Measurements from ENCODE around the gene CDH4. TPM values are rescaled to one million over a fixed set of nuclear protein-coding genes. Genes with fewer than 3 reads are reported as not detected.

Gene CDH4
- total RNA-seq, 1 experiment from 2014 or later, result not detected

DNA sequence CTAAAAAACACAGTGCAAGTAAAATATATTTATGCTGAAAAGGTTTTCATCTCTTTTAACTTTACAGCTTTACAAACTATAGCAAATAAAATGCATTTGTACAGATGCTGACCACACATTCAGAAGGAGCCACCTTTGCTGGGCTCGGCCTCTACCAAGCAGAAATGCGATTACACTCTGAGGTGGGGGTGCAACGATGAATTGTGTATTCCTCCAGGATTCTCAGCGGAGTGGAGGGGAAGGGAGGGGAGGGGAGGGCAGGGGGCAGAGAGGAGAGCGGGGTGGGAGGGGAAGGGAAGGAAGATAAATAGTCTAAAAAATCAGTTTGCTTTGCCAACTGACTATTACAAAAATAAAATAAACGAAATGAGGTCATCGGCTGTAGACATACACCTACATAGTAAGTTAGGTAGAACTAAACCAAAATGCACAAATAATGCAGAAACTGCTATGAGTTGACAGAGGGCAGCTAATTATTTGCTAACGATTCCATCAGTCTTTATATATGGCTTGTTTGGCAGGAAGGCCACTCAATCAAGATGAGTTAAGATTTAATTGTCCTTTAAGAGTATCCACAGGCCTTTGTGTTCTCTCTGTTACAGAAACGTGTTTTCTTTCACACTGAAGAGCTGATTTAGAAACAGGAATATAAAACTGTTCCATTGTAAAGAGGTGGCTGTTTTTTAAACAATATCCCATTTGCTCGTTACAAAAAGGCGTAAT, 723.5 kb downstream of the CDH4 start:
- TF ChIP-seq, protein P1, sequence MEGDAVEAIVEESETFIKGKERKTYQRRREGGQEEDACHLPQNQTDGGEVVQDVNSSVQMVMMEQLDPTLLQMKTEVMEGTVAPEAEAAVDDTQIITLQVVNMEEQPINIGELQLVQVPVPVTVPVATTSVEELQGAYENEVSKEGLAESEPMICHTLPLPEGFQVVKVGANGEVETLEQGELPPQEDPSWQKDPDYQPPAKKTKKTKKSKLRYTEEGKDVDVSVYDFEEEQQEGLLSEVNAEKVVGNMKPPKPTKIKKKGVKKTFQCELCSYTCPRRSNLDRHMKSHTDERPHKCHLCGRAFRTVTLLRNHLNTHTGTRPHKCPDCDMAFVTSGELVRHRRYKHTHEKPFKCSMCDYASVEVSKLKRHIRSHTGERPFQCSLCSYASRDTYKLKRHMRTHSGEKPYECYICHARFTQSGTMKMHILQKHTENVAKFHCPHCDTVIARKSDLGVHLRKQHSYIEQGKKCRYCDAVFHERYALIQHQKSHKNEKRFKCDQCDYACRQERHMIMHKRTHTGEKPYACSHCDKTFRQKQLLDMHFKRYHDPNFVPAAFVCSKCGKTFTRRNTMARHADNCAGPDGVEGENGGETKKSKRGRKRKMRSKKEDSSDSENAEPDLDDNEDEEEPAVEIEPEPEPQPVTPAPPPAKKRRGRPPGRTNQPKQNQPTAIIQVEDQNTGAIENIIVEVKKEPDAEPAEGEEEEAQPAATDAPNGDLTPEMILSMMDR (conservative IDR thresholded peaks at IDR 0.05), result no peak
- no peak for TF ChIP-seq EZH2 (IDR thresholded peaks at IDR 0.05; ENCODE audit: low read depth)
- intact Hi-C loops (cut with micrococcal nuclease; ENCODE audit: unreplicated experiment), result no loop called here
- no peak overlapping the region for H3K27ac ChIP-seq
- H3K27me3 ChIP-seq (ENCODE audit: insufficient read depth, low read depth), result no peaks in the 10 kb centered on the region
- H3K9me2 ChIP-seq (ENCODE audit: insufficient read depth), result no peaks in the 10 kb centered on the region
- H2AFZ ChIP-seq, result no peak overlapping the region
- H3K4me3 ChIP-seq, result no peak overlapping the region
- H3K36me3 ChIP-seq (ENCODE audit: low read depth), result no peaks in the 10 kb centered on the region
- no peak overlapping the region for H3K4me2 ChIP-seq
- ChIA-PET CTCF (no interaction called here), POLR2A (ENCODE audit: unreplicated experiment) (no interaction called here)
- no peaks in the 10 kb centered on the region for H3K9me3 ChIP-seq (ENCODE audit: insufficient read depth, low read depth)
- H3K4me1 ChIP-seq (replicated peaks; ENCODE audit: insufficient read depth), result no peaks in the 10 kb centered on the region
- no peak for DNase-seq
- peaks cover 4% of the 10 kb centered on the region; the same call in 1 of the 2 replicates for H4K20me1 ChIP-seq (ENCODE audit: insufficient read depth)
- H3F3A ChIP-seq (ENCODE audit: insufficient read depth, low read depth), result no peaks in the 10 kb centered on the region
- no TSS peak for BruUV-seq (replicated peaks)
- H3K79me2 ChIP-seq (ENCODE audit: low read depth), result no peaks in the 10 kb centered on the region

DNA sequence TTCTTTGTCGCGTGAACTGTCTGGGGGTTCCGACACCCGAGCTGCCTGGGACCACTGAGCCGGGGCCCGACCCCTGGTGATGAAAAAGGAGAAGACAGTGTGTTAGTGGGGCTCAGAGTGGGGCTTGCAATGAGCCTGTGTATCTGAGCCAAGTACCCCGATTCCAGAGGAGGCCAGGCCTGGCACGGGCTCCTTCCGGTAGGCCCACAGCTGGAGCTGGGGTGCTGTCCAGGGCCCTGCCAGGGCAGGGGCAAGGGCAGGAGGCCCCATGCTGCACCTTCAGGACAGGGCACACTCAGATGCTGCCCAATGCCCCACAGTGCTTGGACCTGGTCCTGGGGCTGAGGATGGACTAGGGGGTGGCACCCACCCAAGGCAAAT, 724.2 kb downstream of the CDH4 start:
- no peaks in the 10 kb centered on the region for H3K4me1 ChIP-seq (replicated peaks; ENCODE audit: insufficient read depth)
- H2AFZ ChIP-seq, result no peak overlapping the region
- ChIA-PET CTCF (no interaction called here), POLR2A (ENCODE audit: unreplicated experiment) (no interaction called here)
- peaks cover 9% of the 10 kb centered on the region; the same call in 1 of the 2 replicates for H4K20me1 ChIP-seq (ENCODE audit: insufficient read depth)
- DNase-seq, result no peak
- no peak overlapping the region for H3K27ac ChIP-seq
- no peaks in the 10 kb centered on the region for H3K27me3 ChIP-seq (ENCODE audit: insufficient read depth, low read depth)
- no peaks in the 10 kb centered on the region for H3K9me3 ChIP-seq (ENCODE audit: insufficient read depth, low read depth)
- intact Hi-C loops (cut with micrococcal nuclease; ENCODE audit: unreplicated experiment), result no loop called here
- H3K9me2 ChIP-seq (ENCODE audit: insufficient read depth), result no peaks in the 10 kb centered on the region
- H3F3A ChIP-seq (ENCODE audit: insufficient read depth, low read depth), result no peaks in the 10 kb centered on the region
- no peak overlapping the region for H3K4me3 ChIP-seq
- H3K36me3 ChIP-seq (ENCODE audit: low read depth), result no peaks in the 10 kb centered on the region
- TF ChIP-seq, protein P1 (conservative IDR thresholded peaks at IDR 0.05), result no peak
- no peak for TF ChIP-seq EZH2 (IDR thresholded peaks at IDR 0.05; ENCODE audit: low read depth)
- H3K4me2 ChIP-seq, result no peak overlapping the region
- BruUV-seq (replicated peaks), result no TSS peak
- no peaks in the 10 kb centered on the region for H3K79me2 ChIP-seq (ENCODE audit: low read depth)

DNA sequence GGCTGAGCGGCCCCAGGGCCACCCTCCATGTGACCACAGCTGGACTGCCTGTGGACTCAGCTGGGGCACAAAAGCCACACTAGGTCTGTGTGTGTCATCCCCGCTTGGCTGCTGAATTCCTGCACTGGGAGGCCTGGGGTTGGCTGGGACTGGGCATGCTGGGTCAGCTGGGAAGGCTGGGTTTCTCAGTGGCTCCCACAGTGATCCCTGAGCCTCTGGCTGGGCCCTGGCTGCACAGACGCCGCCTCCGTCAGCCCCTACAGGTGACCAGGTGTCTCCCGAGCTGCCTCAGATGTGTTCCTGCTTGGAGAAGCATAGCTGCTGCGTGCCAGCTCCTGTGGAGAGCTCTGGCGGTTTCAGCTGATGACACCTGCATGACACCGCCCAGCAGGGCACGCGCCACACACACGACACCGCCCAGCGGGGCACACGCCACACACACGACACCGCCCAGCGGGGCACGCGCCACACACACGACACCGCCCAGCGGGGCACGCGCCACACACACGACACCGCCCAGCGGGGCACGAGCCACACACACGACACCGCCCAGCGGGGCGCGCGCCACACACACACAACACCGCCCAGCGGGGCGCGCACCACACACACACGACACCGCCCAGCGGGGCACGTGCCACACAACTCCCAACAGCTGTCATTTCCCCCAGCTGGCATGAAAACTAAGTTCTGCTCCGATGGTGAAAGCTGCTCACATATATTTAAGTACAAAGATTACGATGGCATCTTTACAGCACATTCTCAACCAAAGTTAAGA, 724.8 kb downstream of the CDH4 start:
- CTCF ChIA-PET, result no interaction called here
- no peaks in the 10 kb centered on the region for H3K36me3 ChIP-seq (ENCODE audit: low read depth)
- TF ChIP-seq, protein P1 (conservative IDR thresholded peaks at IDR 0.05), result no peak
- TF ChIP-seq EZH2 (IDR thresholded peaks at IDR 0.05; ENCODE audit: low read depth), result no peak

More for the DNA sequence above, 724.8 kb downstream of the CDH4 start:
- H3K79me2 ChIP-seq (ENCODE audit: low read depth), result no peaks in the 10 kb centered on the region
- no peak for DNase-seq
- H3K4me1 ChIP-seq (replicated peaks; ENCODE audit: insufficient read depth), result no peaks in the 10 kb centered on the region
- H3K9me2 ChIP-seq (ENCODE audit: insufficient read depth), result no peaks in the 10 kb centered on the region
- BruUV-seq (replicated peaks), result no TSS peak
- intact Hi-C loops (cut with micrococcal nuclease; ENCODE audit: unreplicated experiment), result no loop called here
- H3K9me3 ChIP-seq (ENCODE audit: insufficient read depth, low read depth), result no peaks in the 10 kb centered on the region
- H2AFZ ChIP-seq, result no peak overlapping the region
- no peaks in the 10 kb centered on the region for H3F3A ChIP-seq (ENCODE audit: insufficient read depth, low read depth)
- H4K20me1 ChIP-seq (ENCODE audit: insufficient read depth), result peaks cover 11% of the 10 kb centered on the region; the same call in 1 of the 2 replicates
- H3K4me2 ChIP-seq, result no peak overlapping the region
- POLR2A ChIA-PET (ENCODE audit: unreplicated experiment), result no interaction called here
- H3K27ac ChIP-seq, result no peak overlapping the region
- H3K27me3 ChIP-seq (ENCODE audit: insufficient read depth, low read depth), result no peaks in the 10 kb centered on the region
- H3K4me3 ChIP-seq, result no peak overlapping the region
